Measurements from ENCODE around the gene DTNBP1. TPM values are rescaled to one million over a fixed set of nuclear protein-coding genes. Genes with fewer than 3 reads are reported as not detected.

Gene DTNBP1
- total and polyA plus RNA-seq, 12 donors = 4.2 to 17.1 (median 9.0) TPM

DNA sequence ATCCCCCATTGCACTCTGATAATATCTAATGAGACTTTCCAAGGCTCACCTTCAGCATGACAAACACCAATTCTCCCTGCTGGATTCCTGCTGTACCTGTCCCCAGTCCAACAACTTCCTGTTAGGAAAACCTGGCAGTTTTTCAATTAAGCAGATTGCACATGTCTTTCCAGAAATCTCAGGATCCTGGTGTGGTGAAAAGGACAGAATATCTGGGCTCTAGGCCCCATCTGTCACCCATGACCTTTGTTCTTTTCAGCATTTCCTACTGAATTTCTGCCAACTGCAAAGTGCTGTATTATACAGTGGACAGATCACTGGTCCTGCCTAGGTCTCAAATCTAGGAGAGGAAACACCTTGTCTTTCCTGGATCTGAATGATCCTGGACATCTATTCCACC, 27.7 kb upstream of the DTNBP1 start:
- no peak overlapping the region for H3K27ac ChIP-seq
- H3K36me3 ChIP-seq (replicated peaks in 1 of 2) = no peaks in the 10 kb centered on the region
- no peaks in the 10 kb centered on the region for H3K9me3 ChIP-seq (replicated peaks in 1 of 3)
- no peak for TF ChIP-seq POLR2A (IDR thresholded peaks at IDR 0.05)
- no peak overlapping the region for H3K4me3 ChIP-seq
- peaks cover 0 to 7% of the 10 kb centered on the region in 2 donors for H3K4me1 ChIP-seq (replicated peaks in 1 of 2)
- no peaks in the 10 kb centered on the region for H3K27me3 ChIP-seq
- no peak for DNase-seq
- intact Hi-C loops (cut with DNase I) = loop anchor here in 1 of 2 donors (5.0 kb wide), 2 partner anchors 437 to 492 kb away; partner anchors contain the start of gene MYLIP

DNA sequence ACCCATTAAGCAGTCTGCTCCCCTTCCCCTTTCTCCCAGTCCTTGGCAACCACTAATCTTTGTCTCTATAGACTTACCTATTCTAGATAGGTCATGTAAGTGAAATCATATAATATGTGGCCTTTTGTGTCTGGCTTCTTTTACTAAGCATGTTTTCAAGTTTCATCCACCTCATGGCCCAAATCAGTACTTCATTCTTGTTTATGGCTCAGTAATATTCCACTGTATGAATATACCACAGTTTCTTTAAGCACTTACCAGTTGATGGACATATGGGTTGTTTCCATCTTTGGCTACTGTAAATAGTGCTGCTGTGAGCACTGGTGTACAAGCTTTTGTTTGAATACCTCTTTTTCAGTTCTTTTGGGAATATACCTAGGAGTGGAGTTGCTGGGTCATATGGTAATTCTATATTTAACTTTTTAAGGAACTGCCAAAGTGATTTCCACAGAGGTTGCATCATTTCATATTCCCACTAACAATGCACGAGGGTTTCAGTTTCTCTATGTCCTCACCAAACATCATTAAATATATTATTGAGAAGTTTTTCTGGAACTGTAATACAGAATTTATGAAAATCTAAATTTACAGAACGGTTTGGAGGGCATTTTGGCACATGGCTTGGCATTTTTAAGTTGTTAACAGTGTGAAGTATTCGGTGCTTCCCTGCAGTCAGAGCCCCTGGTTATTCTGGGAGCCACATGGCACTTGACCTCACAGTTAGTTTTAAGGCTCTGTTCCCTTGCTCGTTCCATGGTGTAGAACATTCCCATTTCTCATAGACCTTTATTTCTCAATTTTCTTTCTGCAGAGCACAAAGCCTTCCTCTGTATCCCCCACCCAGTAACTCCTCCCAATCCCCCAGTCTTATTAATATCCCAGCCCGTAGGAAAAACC, 27.0 kb upstream of the DTNBP1 start:
- Histone ChIP-seq H3K36me3 (replicated peaks in 1 of 2) (no peaks in the 10 kb centered on the region), H3K27ac (no peak overlapping the region), H3K4me3 (no peak overlapping the region), H3K27me3 (no peaks in the 10 kb centered on the region), H3K9me3 (replicated peaks in 1 of 3) (no peaks in the 10 kb centered on the region), H3K4me1 (replicated peaks in 1 of 2) (peaks cover 0 to 7% of the 10 kb centered on the region in 2 donors)
- intact Hi-C loops (cut with DNase I) = loop anchor here in 1 of 2 donors (5.0 kb wide), 2 partner anchors 437 to 492 kb away; partner anchors contain the start of gene MYLIP
- 61 to 75% (median 64%) methylated on average over 5 of the region's 5 CpGs for WGBS, 4 donors
- no peak for DNase-seq
- TF ChIP-seq POLR2A (IDR thresholded peaks at IDR 0.05) = no peak
- TF ChIP-seq, protein P1, sequence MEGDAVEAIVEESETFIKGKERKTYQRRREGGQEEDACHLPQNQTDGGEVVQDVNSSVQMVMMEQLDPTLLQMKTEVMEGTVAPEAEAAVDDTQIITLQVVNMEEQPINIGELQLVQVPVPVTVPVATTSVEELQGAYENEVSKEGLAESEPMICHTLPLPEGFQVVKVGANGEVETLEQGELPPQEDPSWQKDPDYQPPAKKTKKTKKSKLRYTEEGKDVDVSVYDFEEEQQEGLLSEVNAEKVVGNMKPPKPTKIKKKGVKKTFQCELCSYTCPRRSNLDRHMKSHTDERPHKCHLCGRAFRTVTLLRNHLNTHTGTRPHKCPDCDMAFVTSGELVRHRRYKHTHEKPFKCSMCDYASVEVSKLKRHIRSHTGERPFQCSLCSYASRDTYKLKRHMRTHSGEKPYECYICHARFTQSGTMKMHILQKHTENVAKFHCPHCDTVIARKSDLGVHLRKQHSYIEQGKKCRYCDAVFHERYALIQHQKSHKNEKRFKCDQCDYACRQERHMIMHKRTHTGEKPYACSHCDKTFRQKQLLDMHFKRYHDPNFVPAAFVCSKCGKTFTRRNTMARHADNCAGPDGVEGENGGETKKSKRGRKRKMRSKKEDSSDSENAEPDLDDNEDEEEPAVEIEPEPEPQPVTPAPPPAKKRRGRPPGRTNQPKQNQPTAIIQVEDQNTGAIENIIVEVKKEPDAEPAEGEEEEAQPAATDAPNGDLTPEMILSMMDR (IDR thresholded peaks at IDR 0.05) = no peak

DNA sequence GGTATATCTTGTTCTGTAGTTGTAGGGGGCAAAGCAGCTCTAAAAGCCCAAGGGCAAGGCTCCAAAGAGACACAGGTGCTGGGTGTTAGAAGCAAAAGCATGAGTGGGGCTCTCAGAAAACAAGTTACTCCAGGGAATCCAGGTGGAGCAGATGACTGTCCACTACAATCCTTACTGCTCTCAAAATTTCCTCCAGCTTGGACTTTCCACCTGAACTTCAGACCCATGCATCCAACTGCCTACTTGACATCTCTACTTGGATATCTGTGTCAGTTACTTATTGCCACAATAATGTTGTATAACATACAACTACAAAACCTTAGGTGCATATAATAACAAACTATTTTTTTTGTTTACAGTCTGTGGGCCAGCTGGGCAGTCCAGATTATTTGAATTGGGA, 22.8 kb upstream of the DTNBP1 start:
- Histone ChIP-seq H3K36me3 (replicated peaks in 1 of 2) (no peaks in the 10 kb centered on the region), H3K27me3 (no peaks in the 10 kb centered on the region), H3K27ac (no peak overlapping the region), H3K9me3 (replicated peaks in 1 of 3) (no peaks in the 10 kb centered on the region), H3K4me3 (no peak overlapping the region), H3K4me1 (replicated peaks in 1 of 2) (peaks cover 0 to under 1% of the 10 kb centered on the region in 2 donors)
- intact Hi-C loops (cut with DNase I) = no loop called here
- no peak for DNase-seq
- TF ChIP-seq POLR2A (IDR thresholded peaks at IDR 0.05) = no peak
- TF ChIP-seq, protein P1 (IDR thresholded peaks at IDR 0.05) = no peak

DNA sequence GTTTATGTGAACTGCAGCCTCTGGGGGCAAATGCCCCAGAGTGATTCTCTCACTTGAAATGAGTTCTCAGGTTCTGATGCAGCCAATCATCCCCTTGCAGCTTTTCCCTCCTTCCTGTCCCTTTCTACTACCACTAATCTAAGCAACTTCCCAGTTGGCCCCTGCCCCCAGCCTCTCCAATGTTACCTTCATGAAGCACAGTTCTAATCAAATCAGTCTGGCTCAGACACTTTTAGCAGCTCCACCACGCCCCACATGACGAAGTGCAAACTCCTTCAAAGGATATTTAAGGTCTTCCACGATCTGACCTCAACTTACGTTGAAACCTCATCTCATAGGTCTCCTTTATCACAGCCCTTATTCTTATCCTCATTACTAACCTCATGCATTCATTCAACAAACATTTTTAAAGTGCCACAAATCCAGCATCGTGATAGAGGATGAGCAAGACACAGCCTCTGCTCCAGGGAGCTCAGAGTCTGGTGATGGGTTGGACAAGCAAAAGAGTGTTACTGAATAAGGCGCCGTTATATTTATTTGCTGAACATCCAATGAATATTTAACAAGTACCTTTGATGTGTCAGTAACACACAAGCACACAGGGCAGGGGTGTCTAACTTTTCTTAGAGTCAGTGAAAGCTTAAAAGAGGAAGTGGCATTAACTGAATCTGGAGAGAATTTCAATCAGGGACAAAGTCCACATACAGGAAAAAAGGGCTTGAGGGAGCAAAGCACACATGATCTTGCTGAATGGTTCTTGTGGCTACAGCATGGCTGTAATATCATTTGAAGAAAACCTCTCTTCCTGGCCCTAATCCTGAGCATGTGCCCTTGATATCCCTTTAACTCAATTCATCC, 20.4 kb upstream of the DTNBP1 start:
- Histone ChIP-seq H3K4me1 (replicated peaks in 1 of 2) (no peaks in the 10 kb centered on the region), H3K4me3 (no peak overlapping the region), H3K27ac (no peak overlapping the region), H3K9me3 (replicated peaks in 1 of 3) (no peaks in the 10 kb centered on the region), H3K36me3 (replicated peaks in 1 of 2) (no peaks in the 10 kb centered on the region), H3K27me3 (no peaks in the 10 kb centered on the region)
- 85 to 94% (median 89%) methylated on average over 7 of the region's 7 CpGs for WGBS, 4 donors
- no peak for TF ChIP-seq POLR2A (IDR thresholded peaks at IDR 0.05)
- DNase-seq = no peak
- intact Hi-C loops (cut with DNase I) = no loop called here

DNA sequence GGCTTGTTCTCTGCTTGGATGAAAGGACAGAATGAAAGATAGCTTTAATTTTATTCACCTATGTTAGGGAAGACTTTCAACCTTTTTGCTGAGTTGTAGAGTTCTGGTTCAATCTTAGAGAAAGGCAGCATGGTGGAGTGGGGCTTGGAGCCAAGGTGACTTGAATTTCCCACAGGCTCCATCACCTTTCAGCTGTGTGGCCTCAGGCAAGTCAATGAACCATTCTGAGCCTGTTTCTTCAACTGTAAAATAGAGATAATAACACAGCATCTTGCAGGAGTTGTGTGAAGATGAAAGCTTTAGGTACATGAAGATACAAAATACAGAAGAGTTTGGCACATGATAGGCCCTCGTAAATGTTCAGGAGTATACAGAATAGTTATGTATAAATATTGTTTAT, 19.1 kb upstream of the DTNBP1 start:
- H3K9me3 ChIP-seq (replicated peaks in 1 of 3) = no peaks in the 10 kb centered on the region
- no peak for DNase-seq
- TF ChIP-seq, protein P1 (IDR thresholded peaks at IDR 0.05) = no peak

More for the DNA sequence above, 19.1 kb upstream of the DTNBP1 start:
- intact Hi-C loops (cut with DNase I) = no loop called here
- Histone ChIP-seq H3K27me3 (no peaks in the 10 kb centered on the region), H3K4me3 (no peak overlapping the region), H3K36me3 (replicated peaks in 1 of 2) (no peaks in the 10 kb centered on the region), H3K4me1 (replicated peaks in 1 of 2) (no peaks in the 10 kb centered on the region), H3K27ac (no peak overlapping the region)
- whole genome bisulfite sequencing, 4 donors = 68 to 80% (median 79%) methylated on average over 1 of the region's 1 CpG

Measured in adrenal gland (tissue), 12 donors.